ENCODE measurements around the gene SGCA. TPM values are rescaled to one million over a fixed set of nuclear protein-coding genes. Genes with fewer than 3 reads are reported as not detected.

Gene SGCA
- total and polyA plus RNA-seq, 8 donors = 3.2 to 18.5 (median 5.6) TPM

DNA sequence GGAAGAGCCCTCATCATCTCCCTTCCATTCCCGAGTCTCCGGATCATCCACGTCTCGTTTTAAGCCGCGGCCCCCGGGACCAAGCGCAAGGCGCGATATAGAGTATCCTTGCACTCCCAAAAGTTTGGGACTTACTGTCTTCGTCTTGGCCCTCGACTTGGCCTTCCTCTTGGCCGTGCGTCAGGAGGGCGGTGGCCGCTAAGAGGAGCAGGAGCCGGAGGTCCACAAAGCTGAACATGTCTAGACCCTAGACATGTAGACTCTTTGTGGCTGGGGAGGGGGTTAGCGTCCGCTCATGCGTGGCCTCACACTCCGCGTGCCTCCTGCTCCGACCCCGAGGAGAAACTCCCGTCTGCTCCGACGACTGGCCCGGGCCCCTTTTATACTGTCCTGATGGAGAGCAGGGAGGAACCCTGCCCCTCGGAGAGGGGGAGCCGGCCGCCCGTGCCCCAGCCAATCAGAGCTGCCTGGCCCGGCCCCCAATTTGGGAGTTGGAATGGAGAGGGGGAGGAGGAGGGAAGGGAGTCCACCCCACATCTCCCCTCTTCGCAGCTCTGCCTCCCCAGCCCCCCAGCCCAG lies 35.6 kb downstream of the SGCA start, which contains the start of gene COL1A1:
TSS of gene COL1A1 (minus strand) at position 356 of the 579 bp plus-strand sequence. CDS start at position 238, 118 bp downstream.
- Histone ChIP-seq H3K9me3 (no peaks in the 10 kb centered on the region), H3K27me3 (peaks cover 7 to 65% of the 10 kb centered on the region in 2 donors), H3K4me1 (peaks cover 0 to 29% of the 10 kb centered on the region in 2 donors), H3K4me3 (peak within 1 kb of the TSS; percentile 43 to 49), H3K27ac (peak within 1 kb of the TSS; percentile 65 to 88), H3K36me3 (peaks cover 0 to 2% of the 10 kb centered on the region in 2 donors)
- DNase-seq = peak; percentile 77 to 93 (median 86)
- TF ChIP-seq, protein P1, sequence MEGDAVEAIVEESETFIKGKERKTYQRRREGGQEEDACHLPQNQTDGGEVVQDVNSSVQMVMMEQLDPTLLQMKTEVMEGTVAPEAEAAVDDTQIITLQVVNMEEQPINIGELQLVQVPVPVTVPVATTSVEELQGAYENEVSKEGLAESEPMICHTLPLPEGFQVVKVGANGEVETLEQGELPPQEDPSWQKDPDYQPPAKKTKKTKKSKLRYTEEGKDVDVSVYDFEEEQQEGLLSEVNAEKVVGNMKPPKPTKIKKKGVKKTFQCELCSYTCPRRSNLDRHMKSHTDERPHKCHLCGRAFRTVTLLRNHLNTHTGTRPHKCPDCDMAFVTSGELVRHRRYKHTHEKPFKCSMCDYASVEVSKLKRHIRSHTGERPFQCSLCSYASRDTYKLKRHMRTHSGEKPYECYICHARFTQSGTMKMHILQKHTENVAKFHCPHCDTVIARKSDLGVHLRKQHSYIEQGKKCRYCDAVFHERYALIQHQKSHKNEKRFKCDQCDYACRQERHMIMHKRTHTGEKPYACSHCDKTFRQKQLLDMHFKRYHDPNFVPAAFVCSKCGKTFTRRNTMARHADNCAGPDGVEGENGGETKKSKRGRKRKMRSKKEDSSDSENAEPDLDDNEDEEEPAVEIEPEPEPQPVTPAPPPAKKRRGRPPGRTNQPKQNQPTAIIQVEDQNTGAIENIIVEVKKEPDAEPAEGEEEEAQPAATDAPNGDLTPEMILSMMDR (IDR thresholded peaks at IDR 0.05) = no peak
- intact Hi-C loops (cut with DNase I) = loop anchor here (5.0 kb wide), 1 partner anchor 76 kb away; no protein-coding TSS in a partner anchor
- peak; percentile 5 for ATAC-seq

DNA sequence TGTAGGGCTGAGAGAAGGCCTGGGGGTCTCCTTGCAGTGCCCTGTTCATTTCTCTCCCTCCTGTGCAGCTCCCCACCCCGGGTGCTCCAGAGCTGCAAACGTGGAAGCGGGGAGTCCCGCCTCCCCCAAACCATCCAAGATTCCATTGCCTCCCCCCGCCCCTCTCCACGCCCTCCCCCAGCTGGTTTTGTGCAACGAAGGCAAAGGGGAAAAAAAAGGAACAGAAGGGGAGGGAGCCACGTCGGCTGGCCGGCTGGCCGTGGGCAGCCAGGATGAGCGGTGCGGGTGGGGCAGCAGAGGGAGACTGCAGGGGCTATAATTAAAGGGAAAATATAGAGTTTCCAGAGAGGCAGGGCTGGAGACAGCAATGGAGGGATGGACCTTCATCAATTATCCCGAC lies 37.3 kb downstream of the SGCA start:
- no peaks in the 10 kb centered on the region for H3K36me3 ChIP-seq
- ATAC-seq = no peak
- no peaks in the 10 kb centered on the region for H3K9me3 ChIP-seq
- H3K27ac ChIP-seq = peak overlapping the region in 1 of 2 donors; percentile 76
- H3K4me3 ChIP-seq = no peak overlapping the region
- peak in 2 of 4 donors; percentile 46 to 60 for DNase-seq
- TF ChIP-seq, protein P1 (IDR thresholded peaks at IDR 0.05) = no peak
- intact Hi-C loops (cut with DNase I) = loop anchor here (5.0 kb wide), 1 partner anchor 74 kb away; no protein-coding TSS in a partner anchor
- H3K4me1 ChIP-seq = peaks cover 0 to 29% of the 10 kb centered on the region in 2 donors
- peaks cover 7 to 82% of the 10 kb centered on the region in 2 donors for H3K27me3 ChIP-seq

DNA sequence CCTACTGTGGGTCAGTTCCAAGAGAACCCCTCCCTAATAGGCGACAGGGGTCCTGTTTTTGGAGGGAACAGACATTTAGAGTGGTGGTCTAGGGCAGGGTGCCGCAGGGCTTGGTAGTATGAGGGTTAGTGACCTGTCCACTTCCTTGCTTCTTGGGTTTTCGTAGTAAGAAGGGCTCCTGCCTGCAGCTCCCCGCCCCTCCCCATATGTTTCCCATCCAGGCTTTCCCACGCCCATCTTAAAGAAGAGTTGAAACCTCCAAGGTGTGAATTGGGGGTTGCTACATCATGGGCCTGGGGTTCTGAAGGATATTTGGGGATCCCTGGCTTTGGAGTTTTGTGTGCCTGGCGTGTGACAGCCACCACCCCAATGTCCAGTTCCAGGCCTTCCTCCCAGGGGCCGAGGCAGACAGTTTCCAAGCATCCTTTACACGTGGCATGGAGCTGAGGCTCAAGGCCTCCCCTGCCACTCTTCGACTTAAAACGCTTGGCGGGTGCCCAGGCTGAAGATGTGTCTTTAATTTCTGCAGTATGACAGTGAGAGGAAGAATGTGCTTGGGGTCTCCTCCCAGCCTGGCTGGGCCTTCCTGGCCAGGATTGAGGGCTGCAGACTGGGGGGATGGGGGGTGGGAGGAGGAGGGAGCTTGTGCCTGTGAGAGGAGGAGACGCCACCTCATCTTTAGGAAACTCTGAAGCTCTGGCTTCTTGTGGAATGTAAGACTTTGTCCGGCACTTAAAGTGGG lies 38.0 kb downstream of the SGCA start:
- H3K4me1 ChIP-seq = peaks cover 0 to 25% of the 10 kb centered on the region in 2 donors
- no peaks in the 10 kb centered on the region for H3K9me3 ChIP-seq
- H3K4me3 ChIP-seq = no peak overlapping the region
- peak overlapping the region in 1 of 2 donors; percentile 76 for H3K27ac ChIP-seq
- TF ChIP-seq, protein P1 (IDR thresholded peaks at IDR 0.05) = no peak
- ATAC-seq (no peak), DNase-seq (peak in 3 of 4 donors; percentile 67 to 86 (median 68))
- no peaks in the 10 kb centered on the region for H3K36me3 ChIP-seq
- intact Hi-C loops (cut with DNase I) = loop anchor here (5.0 kb wide), 1 partner anchor 74 kb away; no protein-coding TSS in a partner anchor
- H3K27me3 ChIP-seq = peaks cover 7 to 80% of the 10 kb centered on the region in 2 donors

DNA sequence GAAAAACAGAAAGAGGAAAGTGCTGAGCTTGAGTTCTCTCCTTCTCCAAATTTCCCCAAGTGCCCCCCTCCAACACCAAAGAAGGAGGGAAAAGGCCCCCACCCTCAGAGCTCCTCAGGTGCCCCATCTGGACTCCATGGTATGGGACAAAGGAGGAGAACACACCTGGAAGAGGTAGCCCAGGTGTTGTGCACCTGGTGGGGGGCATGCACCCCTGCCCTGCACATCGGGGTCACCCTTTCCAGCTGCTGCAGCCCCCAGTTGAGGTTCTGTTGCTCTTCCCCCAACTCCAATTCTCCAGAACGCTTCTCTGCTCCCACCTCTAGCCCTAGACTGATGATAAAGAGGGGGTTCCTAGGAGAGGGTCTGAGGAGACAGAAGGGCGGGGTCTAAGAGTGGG lies 38.6 kb downstream of the SGCA start:
- TF ChIP-seq, protein P1 (IDR thresholded peaks at IDR 0.05) = no peak
- DNase-seq (no peak), ATAC-seq (no peak)
- Histone ChIP-seq H3K27ac (peak overlapping the region in 1 of 2 donors; percentile 59), H3K9me3 (no peaks in the 10 kb centered on the region), H3K27me3 (peaks cover 7 to 74% of the 10 kb centered on the region in 2 donors), H3K4me1 (peaks cover 3 to 23% of the 10 kb centered on the region in 2 donors), H3K36me3 (no peaks in the 10 kb centered on the region), H3K4me3 (no peak overlapping the region)
- intact Hi-C loops (cut with DNase I) = loop anchor here (5.0 kb wide), 1 partner anchor 73 kb away; no protein-coding TSS in a partner anchor

Data from left lung (tissue), 10 donors.